A673 (cell line): ENCODE results near the gene C10orf95.

Source experiments
- CTCF ChIP-seq: fragments of 300-800, 200-600 bp; sonication (generic); conservative IDR thresholded peaks from 2 replicates; pipeline ENCODE4 v1.5.1; 2017; ENCODE audit warnings: low read depth, mild to moderate bottlenecking, antibody characterized with exemption, low read length, moderate library complexity, mixed read lengths
- EZH2 ChIP-seq: fragments of 200-600 bp; sonication (generic); IDR thresholded peaks from 2 replicates; pipeline ENCODE4 v1.6.1; 2017; ENCODE audit warnings: borderline replicate concordance, low read depth, mild to moderate bottlenecking, mixed read lengths, antibody characterized with exemption, low read length; ENCODE audit not compliant: poor library complexity, severe bottlenecking

GRCh38 chr10:102437515-102437914 lies 13.8 kb downstream of the C10orf95 start:
- TF ChIP-seq CTCF = no peak
- no peak for TF ChIP-seq EZH2
